Measurements from ENCODE around the gene MT1B. TPM values are rescaled to one million over a fixed set of nuclear protein-coding genes. Genes with fewer than 3 reads are reported as not detected.
"Not testable (repeated sequence)": the region's sequence is repeated elsewhere in the genome, so short reads cannot be mapped to it uniquely, and the experiment has no call there.

Gene MT1B
- total RNA-seq, 1 donor: not detected

- Histone ChIP-seq H3K36me3 (ENCODE audit: insufficient read depth, low read length) (no peaks in the 10 kb centered on the region), H4K20me1 (ENCODE audit: insufficient read depth, low read length) (no peaks in the 10 kb centered on the region), H3K4me3 (ENCODE audit: insufficient read depth, low read length) (no peak overlapping the region), H3K9me3 (ENCODE audit: low read depth, low read length) (no peaks in the 10 kb centered on the region), H3K4me1 (ENCODE audit: insufficient read depth, low read length) (peaks cover 27% of the 10 kb centered on the region), H2AFZ (ENCODE audit: low read length) (no peak overlapping the region), H3K27ac (ENCODE audit: low read depth, low read length) (no peak overlapping the region), H3K27me3 (ENCODE audit: insufficient read depth, low read length) (no peaks in the 10 kb centered on the region), H3K4me2 (ENCODE audit: insufficient read depth, low read length) (peak overlapping the region; percentile 89), H3K79me2 (ENCODE audit: insufficient read depth, low read length) (no peaks in the 10 kb centered on the region)
- TF ChIP-seq CTCF (IDR thresholded peaks at IDR 0.05; ENCODE audit: extremely low read depth, low read depth, low read length): no peak
- DNase-seq (ENCODE audit: insufficient read length, low spot score, missing footprints): no peak
Observed at GRCh38 chr16:56618138-56618537, 33.5 kb upstream of the MT1B start.

GRCh38 chr16:56620339-56620897 is 31.3 kb upstream of the MT1B start:
- Histone ChIP-seq H3K9me3 (ENCODE audit: low read depth, low read length) (no peaks in the 10 kb centered on the region), H4K20me1 (ENCODE audit: insufficient read depth, low read length) (no peaks in the 10 kb centered on the region), H3K27me3 (ENCODE audit: insufficient read depth, low read length) (no peaks in the 10 kb centered on the region), H2AFZ (ENCODE audit: low read length) (no peak overlapping the region), H3K4me2 (ENCODE audit: insufficient read depth, low read length) (no peak overlapping the region), H3K79me2 (ENCODE audit: insufficient read depth, low read length) (peaks cover 5% of the 10 kb centered on the region), H3K4me1 (ENCODE audit: insufficient read depth, low read length) (peaks cover 8% of the 10 kb centered on the region), H3K4me3 (ENCODE audit: insufficient read depth, low read length) (no peak overlapping the region), H3K27ac (ENCODE audit: low read depth, low read length) (no peak overlapping the region), H3K36me3 (ENCODE audit: insufficient read depth, low read length) (no peaks in the 10 kb centered on the region)
- TF ChIP-seq CTCF (IDR thresholded peaks at IDR 0.05; ENCODE audit: extremely low read depth, low read depth, low read length): no peak
- DNase-seq (ENCODE audit: insufficient read length, low spot score, missing footprints): no peak

GRCh38 chr16:56621665-56622445 is 29.8 kb upstream of the MT1B start:
- not testable (repeated sequence) for H3K27me3 ChIP-seq (ENCODE audit: insufficient read depth, low read length); H3K27ac ChIP-seq (ENCODE audit: low read depth, low read length); DNase-seq (ENCODE audit: insufficient read length, low spot score, missing footprints); H3K4me3 ChIP-seq (ENCODE audit: insufficient read depth, low read length); H3K9me3 ChIP-seq (ENCODE audit: low read depth, low read length); H3K4me2 ChIP-seq (ENCODE audit: insufficient read depth, low read length); H3K36me3 ChIP-seq (ENCODE audit: insufficient read depth, low read length); H4K20me1 ChIP-seq (ENCODE audit: insufficient read depth, low read length); H2AFZ ChIP-seq (ENCODE audit: low read length)
- Histone ChIP-seq H3K79me2 (ENCODE audit: insufficient read depth, low read length) (peaks cover 17% of the 10 kb centered on the region), H3K4me1 (ENCODE audit: insufficient read depth, low read length) (peaks cover 16% of the 10 kb centered on the region)

- not testable (repeated sequence) for H3K4me2 ChIP-seq (ENCODE audit: insufficient read depth, low read length)
Observed at GRCh38 chr16:56623184-56623583, 28.5 kb upstream of the MT1B start.

GRCh38 chr16:56623637-56624036 is 28.0 kb upstream of the MT1B start:
- no peaks in the 10 kb centered on the region for H3K9me3 ChIP-seq (ENCODE audit: low read depth, low read length)
- no peak overlapping the region for H2AFZ ChIP-seq (ENCODE audit: low read length)
- no peaks in the 10 kb centered on the region for H3K36me3 ChIP-seq (ENCODE audit: insufficient read depth, low read length)
- peaks cover 17% of the 10 kb centered on the region for H3K79me2 ChIP-seq (ENCODE audit: insufficient read depth, low read length)
- DNase-seq (ENCODE audit: insufficient read length, low spot score, missing footprints): no peak
- TF ChIP-seq CTCF (IDR thresholded peaks at IDR 0.05; ENCODE audit: extremely low read depth, low read depth, low read length): no peak
- no peak overlapping the region for H3K4me2 ChIP-seq (ENCODE audit: insufficient read depth, low read length)
- H3K27me3 ChIP-seq (ENCODE audit: insufficient read depth, low read length): no peaks in the 10 kb centered on the region
- H3K4me3 ChIP-seq (ENCODE audit: insufficient read depth, low read length): no peak overlapping the region
- no peak overlapping the region for H3K27ac ChIP-seq (ENCODE audit: low read depth, low read length)
- peaks cover 13% of the 10 kb centered on the region for H3K4me1 ChIP-seq (ENCODE audit: insufficient read depth, low read length)
- peaks cover 4% of the 10 kb centered on the region for H4K20me1 ChIP-seq (ENCODE audit: insufficient read depth, low read length)

More at GRCh38 chr16:56623184-56623583, 28.5 kb upstream of the MT1B start:
- H3K9me3 ChIP-seq (ENCODE audit: low read depth, low read length); H3K4me3 ChIP-seq (ENCODE audit: insufficient read depth, low read length); H3K27me3 ChIP-seq (ENCODE audit: insufficient read depth, low read length); H3K36me3 ChIP-seq (ENCODE audit: insufficient read depth, low read length); DNase-seq (ENCODE audit: insufficient read length, low spot score, missing footprints); H3K27ac ChIP-seq (ENCODE audit: low read depth, low read length); H4K20me1 ChIP-seq (ENCODE audit: insufficient read depth, low read length); H2AFZ ChIP-seq (ENCODE audit: low read length): not testable (repeated sequence)
- Histone ChIP-seq H3K4me1 (ENCODE audit: insufficient read depth, low read length) (peaks cover 13% of the 10 kb centered on the region), H3K79me2 (ENCODE audit: insufficient read depth, low read length) (peaks cover 17% of the 10 kb centered on the region)
